ENCODE data around the gene TCL1B.

- TF ChIP-seq POLR2A (IDR thresholded peaks at IDR 0.05) (no peak), POLR2AphosphoS5 (IDR thresholded peaks at IDR 0.05) (no peak)
Observed at GRCh38 chr14:95683793-95684192, 2.4 kb upstream of the TCL1B start.

Data from breast epithelium (tissue), 3 donors.